IMR-90 (cell line): ENCODE results near the gene MRTFA. TPM values are rescaled to one million over a fixed set of nuclear protein-coding genes. Genes with fewer than 3 reads are reported as not detected.

Source experiments
- ATAC-seq: fragments of 200-7000 bp; cut with Tn5 transposase; 2 replicates; pipeline ENCODE4 v1.9.1; 2020; ENCODE audit warnings: low read depth, mild to moderate bottlenecking, moderate library complexity
- BruUV-seq: library from RNA; stranded (reverse); fragments of 400-500 nt; replicated peaks from 2 replicates; lab custom pipeline; 2021; lab: Mats Ljungman, UMichigan
- CTCF ChIA-PET: fragments of 300-600 bp; formaldehyde crosslinking; extraction: SDS; loops from one replicate; lab custom pipeline; 2021; ENCODE audit warnings: antibody characterized with exemption; lab: Yijun Ruan, JAX
- POLR2A ChIA-PET: fragments of 300-600 bp; sonication (Branson Sonifier 250); formaldehyde crosslinking; loops from one replicate; lab custom pipeline; 2022; ENCODE audit warnings: antibody characterized with exemption; ENCODE audit not compliant: unreplicated experiment; lab: Charles Lee
- DNase-seq: peaks from one replicate; pipeline ENCODE4 v3.0.0; 2013
- H2AFZ ChIP-seq: replicated peaks from 2 replicates; pipeline ENCODE3; 2013; ENCODE audit warnings: low read length, mild to moderate bottlenecking; ENCODE audit not compliant: poor library complexity
- H2AK5ac ChIP-seq: 2 replicates; pipeline ENCODE4 v1.6.1; 2013; ENCODE audit warnings: low read depth, low read length, inconsistent platforms
- H2AK9ac ChIP-seq: replicated peaks from 2 replicates; pipeline ENCODE3; 2013; ENCODE audit warnings: mild to moderate bottlenecking, low read depth, low read length, moderate library complexity; ENCODE audit not compliant: poor library complexity
- H2BK120ac ChIP-seq: 2 replicates; pipeline ENCODE4 v1.6.1; 2013; ENCODE audit warnings: low read depth, low read length, inconsistent platforms
- H2BK15ac ChIP-seq: 3 replicates; pipeline ENCODE4 v1.6.1; 2013; ENCODE audit warnings: low read depth, low read length, inconsistent platforms
- H2BK20ac ChIP-seq: 2 replicates; pipeline ENCODE4 v1.6.1; 2013; ENCODE audit warnings: low read depth, mild to moderate bottlenecking, inconsistent platforms, low read length, moderate library complexity
- H2BK5ac ChIP-seq: 2 replicates; pipeline ENCODE4 v1.6.1; 2013; ENCODE audit warnings: mild to moderate bottlenecking, low read depth, low read length, inconsistent platforms; ENCODE audit not compliant: poor library complexity, severe bottlenecking
- H3K14ac ChIP-seq: replicated peaks from 2 replicates; pipeline ENCODE4 v1.6.1; 2013; ENCODE audit warnings: low read depth, low read length, inconsistent platforms
- H3K18ac ChIP-seq: 2 replicates; pipeline ENCODE4 v1.6.1; 2013; ENCODE audit warnings: low read depth, low read length, control low read depth
- H3K23ac ChIP-seq: 2 replicates; pipeline ENCODE4 v1.6.1; 2013; ENCODE audit warnings: low read depth, low read length, inconsistent platforms
- H3K27ac ChIP-seq: 2 replicates; pipeline ENCODE4 v1.5.1; 2013; ENCODE audit warnings: mild to moderate bottlenecking, control low read depth, low read length; ENCODE audit not compliant: insufficient read depth
- H3K27me3 ChIP-seq: 2 replicates; pipeline ENCODE4 v1.6.1; 2013; ENCODE audit warnings: low read length; ENCODE audit not compliant: control insufficient read depth, insufficient read depth
- H3K36me3 ChIP-seq: 2 replicates; pipeline ENCODE4 v1.6.1; 2013; ENCODE audit warnings: low read length, mixed read lengths; ENCODE audit not compliant: control insufficient read depth, insufficient read depth
- H3K4ac ChIP-seq: 2 replicates; pipeline ENCODE4 v1.6.1; 2013; ENCODE audit warnings: low read depth, low read length, inconsistent platforms
- H3K4me1 ChIP-seq: 2 replicates; pipeline ENCODE4 v1.6.1; 2013; ENCODE audit warnings: low read length, mixed read lengths; ENCODE audit not compliant: control insufficient read depth, insufficient read depth
- H3K4me2 ChIP-seq: 2 replicates; pipeline ENCODE4 v1.6.1; 2013; ENCODE audit warnings: low read depth, mild to moderate bottlenecking, control low read depth, low read length, moderate library complexity
- H3K4me3 ChIP-seq: 2 replicates; pipeline ENCODE4 v1.5.1; 2013; ENCODE audit warnings: low read depth, mild to moderate bottlenecking, control low read depth, low read length, moderate library complexity; ENCODE audit not compliant: insufficient read depth
- H3K56ac ChIP-seq: 2 replicates; pipeline ENCODE4 v1.6.1; 2013; ENCODE audit warnings: low read length, inconsistent platforms; ENCODE audit not compliant: insufficient read depth; ENCODE audit errors: extremely low read depth
- H3K79me1 ChIP-seq, 2 experiments: 2 replicates each; pipeline ENCODE4 v1.6.1; 2013; ENCODE audit warnings: low read length in 2 of 2, inconsistent platforms in 1 of 2, low read depth in 1 of 2
- H3K9ac ChIP-seq: 2 replicates; pipeline ENCODE4 v1.6.1; 2013; ENCODE audit warnings: low read depth, low read length, control low read depth
- H3K9me1 ChIP-seq: 2 replicates; pipeline ENCODE4 v1.6.1; 2013; ENCODE audit warnings: low read length, inconsistent platforms; ENCODE audit not compliant: insufficient read depth
- H3K9me3 ChIP-seq: 2 replicates; pipeline ENCODE4 v1.6.1; 2013; ENCODE audit warnings: low read length; ENCODE audit not compliant: control insufficient read depth, insufficient read depth
- H4K20me1 ChIP-seq: 2 replicates; pipeline ENCODE4 v1.6.1; 2013; ENCODE audit warnings: low read length, inconsistent platforms; ENCODE audit not compliant: insufficient read depth
- H4K5ac ChIP-seq: 2 replicates; pipeline ENCODE4 v1.6.1; 2013; ENCODE audit warnings: mild to moderate bottlenecking, low read depth, low read length, control low read depth
- H4K8ac ChIP-seq, 2 experiments: 2 replicates each; pipeline ENCODE4 v1.6.1; 2013; ENCODE audit warnings: low read depth in 2 of 2, low read length in 2 of 2, control low read depth in 1 of 2, inconsistent platforms in 1 of 2
- H4K91ac ChIP-seq: 2 replicates; pipeline ENCODE4 v1.6.1; 2013; ENCODE audit warnings: low read depth, low read length, inconsistent platforms; ENCODE audit not compliant: insufficient read depth
- CTCF ChIP-seq: conservative IDR thresholded peaks from 2 replicates; pipeline ENCODE4 v1.5.1; 2012; ENCODE audit warnings: mild to moderate bottlenecking, low read depth, low read length, improper control_type of control experiment
- MXI1 ChIP-seq: IDR thresholded peaks from 2 replicates; pipeline ENCODE4 v1.6.1; 2012; ENCODE audit warnings: low read depth, mild to moderate bottlenecking, low read length, moderate library complexity, borderline replicate concordance
- POLR2A ChIP-seq: IDR thresholded peaks from 2 replicates; pipeline ENCODE4 v1.6.1; 2012; ENCODE audit warnings: mild to moderate bottlenecking, low read depth, low read length
- RFX5 ChIP-seq: IDR thresholded peaks from 2 replicates; pipeline ENCODE4 v1.8.0; 2012; ENCODE audit warnings: low read depth, mild to moderate bottlenecking, low read length, moderate library complexity
- SMC3 ChIP-seq: fragments of 150-350 bp; IDR thresholded peaks from 2 replicates; pipeline ENCODE4 v1.6.1; 2016; ENCODE audit warnings: low read depth, mild to moderate bottlenecking, antibody characterized with exemption, low read length, moderate library complexity
- USF2 ChIP-seq: fragments of 150-350 bp; IDR thresholded peaks from 2 replicates; pipeline ENCODE4 v1.6.1; 2017; ENCODE audit warnings: mild to moderate bottlenecking, antibody characterized with exemption, low read length, low read depth
- WGBS, 2 experiments: methylation state at CpG; one replicate each; pipeline versions ENCODE4 v1.1.5 to v1.1.7; 2013; ENCODE audit warnings: missing lambda C conversion rate in 2 of 2; ENCODE audit not compliant: insufficient read length in 1 of 2; ENCODE audit errors: extremely low coverage in 2 of 2; 5-methylcytosine and 5-hydroxymethylcytosine counted together
- dilution Hi-C: fragments of 300-500 bp; cut with HindIII; formaldehyde crosslinking; loops from one replicate; pipeline ENCODE4 v1.14.3; 2018; ENCODE audit warnings: low sequenced_read_pairs; ENCODE audit not compliant: unreplicated experiment
- in situ Hi-C: fragments of 300-500 bp; cut with MboI; formaldehyde crosslinking; loops from 3 replicates; pipeline ENCODE4 v1.14.3; 2019; ENCODE audit warnings: low sequenced_read_pairs, inconsistent platforms, mixed read lengths
- intact Hi-C: fragments of 100-400 bp; cut with micrococcal nuclease; formaldehyde crosslinking; loops from 2 replicates; pipeline ENCODE4 v1.10.0; 2022
- polyA plus RNA-seq, 3 experiments: library from polyadenylated mRNA; depleted of rRNA; stranded (reverse); fragments of >200 nt; gene quantifications; 2 replicates each; pipeline ENCODE4 v1.2.3, GENCODE V29; 2012; ENCODE audit warnings: low replicate concordance in 1 of 3
- total RNA-seq: library from RNA; depleted of rRNA; stranded (reverse); fragments of >200 nt; gene quantifications from 2 replicates; pipeline ENCODE4 v1.2.3, GENCODE V29; 2012

Gene MRTFA
- total and polyA plus RNA-seq, 2 of the 4 experiments (the other 2 are of a cell fraction) = 12.5 to 17.2 TPM

DNA sequence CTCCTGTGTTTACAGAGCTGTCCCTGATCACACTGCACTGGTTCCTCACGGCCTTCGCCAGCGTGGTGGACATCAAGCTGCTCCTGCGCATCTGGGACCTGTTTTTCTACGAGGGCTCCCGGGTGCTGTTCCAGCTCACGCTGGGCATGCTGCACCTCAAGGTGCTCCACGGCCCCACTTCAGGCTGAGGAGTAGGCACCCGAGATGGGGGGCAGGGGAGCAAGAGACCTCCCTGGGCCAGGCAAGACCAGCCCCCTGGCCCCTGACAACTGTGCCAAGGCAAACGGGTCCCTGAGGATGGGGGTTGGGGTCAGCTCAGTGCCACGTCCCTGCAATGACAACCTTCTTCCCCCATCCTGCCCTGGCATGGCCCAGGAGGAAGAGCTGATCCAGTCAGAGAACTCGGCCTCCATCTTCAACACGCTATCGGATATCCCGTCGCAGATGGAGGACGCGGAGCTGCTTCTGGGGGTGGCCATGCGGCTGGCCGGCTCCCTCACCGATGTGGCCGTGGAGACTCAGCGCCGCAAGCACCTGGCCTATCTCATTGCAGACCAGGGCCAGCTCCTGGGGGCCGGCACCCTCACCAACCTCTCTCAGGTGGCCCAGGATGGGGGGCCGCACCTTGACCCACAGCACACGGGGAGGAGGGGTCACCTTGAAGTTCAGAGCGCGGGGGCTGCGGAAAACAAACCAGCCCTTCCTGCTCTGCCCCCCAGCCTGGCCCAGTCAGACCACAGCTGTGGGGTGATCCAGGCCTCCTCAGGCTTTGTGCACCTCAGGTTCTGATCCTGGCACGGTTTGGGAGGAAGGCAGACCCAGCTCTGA, 230.2 kb downstream of the MRTFA start:
- H3K4ac ChIP-seq = no peak overlapping the region
- no peak overlapping the region for H2BK20ac ChIP-seq
- peaks cover 31 to 45% of the 10 kb centered on the region in 2 experiments for H3K79me1 ChIP-seq
- no peak overlapping the region for H3K4me2 ChIP-seq
- no peak overlapping the region for H3K4me3 ChIP-seq
- WGBS, 2 experiments = 92% methylated on average over 16 of the region's 31 CpGs; no CpG with 5 or more reads in 1 of the 2 experiments
- peaks cover 13% of the 10 kb centered on the region; the same call in 1 of the 2 replicates for H3K9me1 ChIP-seq
- H4K8ac ChIP-seq = no peak overlapping the region
- intact Hi-C loops = no loop called here
- POLR2A ChIA-PET = no interaction called here
- CTCF ChIA-PET = no interaction called here
- H3K36me3 ChIP-seq = peaks cover 88% of the 10 kb centered on the region
- no peak overlapping the region for H2BK15ac ChIP-seq
- peaks cover 28% of the 10 kb centered on the region for H4K20me1 ChIP-seq
- no peak overlapping the region for H3K14ac ChIP-seq
- no TSS peak for BruUV-seq
- DNase-seq = no peak
- no peak overlapping the region for H4K91ac ChIP-seq
- TF ChIP-seq SMC3 (no peak), USF2 (no peak), RFX5 (no peak), MXI1 (no peak), CTCF (no peak), POLR2A (no peak)
- no peaks in the 10 kb centered on the region for H3K27me3 ChIP-seq
- in situ Hi-C loops = no loop called here
- no peak overlapping the region for H2AK5ac ChIP-seq
- H3K18ac ChIP-seq = no peak overlapping the region
- no peak for ATAC-seq
- no peak overlapping the region for H3K23ac ChIP-seq
- H3K9ac ChIP-seq = no peak overlapping the region
- peak overlapping the region; percentile 63 for H2AFZ ChIP-seq
- H2BK5ac ChIP-seq = no peak overlapping the region
- dilution Hi-C loops = no loop called here
- H3K56ac ChIP-seq = no peak overlapping the region
- H2BK120ac ChIP-seq = no peak overlapping the region
- peaks cover 3% of the 10 kb centered on the region; the same call in 1 of the 2 replicates for H3K4me1 ChIP-seq
- no peak overlapping the region for H4K5ac ChIP-seq
- no peak overlapping the region for H3K27ac ChIP-seq
- peak overlapping the region; percentile 9 for H2AK9ac ChIP-seq
- no peaks in the 10 kb centered on the region for H3K9me3 ChIP-seq
